ENCODE data around the gene TOR1AIP2. TPM values are rescaled to one million over a fixed set of nuclear protein-coding genes. Genes with fewer than 3 reads are reported as not detected.

Gene TOR1AIP2
- 28.9 and 29.6 TPM in 2 replicates for total RNA-seq (2014; rRNA removed)
- percentile 80 among the genes with signal in this experiment for Bru-seq, nascent RNA
- percentile 95 among the genes with signal in this experiment for BruChase-seq, experiment 1, labeled RNA remaining after a 6-hour chase
- BruChase-seq, experiment 2, labeled RNA remaining after a 2-hour chase, result percentile 88 among the genes with signal in this experiment
- long read RNA-seq, full-length matches to known transcripts, result 12 of 36 reads
- long read RNA-seq, partial matches to known transcripts, result 2 of 36 reads
- long read RNA-seq, other reads (novel, unspliced or antisense), result 22 of 36 reads

DNA sequence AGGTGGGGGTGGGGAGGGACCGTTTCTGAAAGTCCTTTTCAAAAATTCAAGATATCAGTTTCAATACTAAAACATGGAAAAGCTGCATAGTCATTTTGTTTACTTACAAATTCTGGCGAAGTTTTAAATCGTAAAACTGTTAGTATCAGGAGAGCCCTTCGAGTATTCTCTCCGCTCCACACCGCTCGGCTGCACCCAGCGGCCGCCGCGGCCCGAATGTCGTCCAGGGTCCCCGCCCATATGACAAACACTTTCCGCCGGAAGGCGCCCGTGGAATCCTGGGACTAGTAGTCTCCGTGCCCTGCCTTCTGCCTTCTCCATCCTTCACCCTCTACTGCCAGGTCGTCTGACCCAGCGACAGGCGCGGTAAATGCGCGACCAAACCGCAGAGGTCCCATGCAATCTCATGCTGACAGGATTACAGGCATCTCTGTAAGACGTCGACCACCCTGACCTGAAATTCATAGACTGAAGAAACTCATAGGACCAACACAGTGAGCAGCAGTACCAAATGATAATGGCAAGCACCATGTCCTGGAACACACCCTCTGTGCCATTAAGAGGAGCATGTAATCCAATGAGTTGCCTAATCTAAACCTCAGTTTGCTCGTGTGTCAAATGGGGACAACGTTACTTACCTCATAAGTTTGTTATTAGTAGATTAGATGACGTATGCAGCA is at the start of gene TOR1AIP2:
TSS of gene TOR1AIP2 (minus strand) at position 218 of the 680 bp plus-strand sequence. CDS start 25,138 bp downstream, outside the sequence.
- Histone ChIP-seq H3K4me2 (ENCODE audit: low read length) (peak within 1 kb of the TSS; percentile 93), H3K9ac (ENCODE audit: low read length) (peak within 1 kb of the TSS; percentile 83), H4K20me1 (ENCODE audit: low read length) (peaks cover 20% of the 10 kb centered on the region), H3F3A (ENCODE audit: low read length, unreplicated experiment) (no peaks in the 10 kb centered on the region), H3K27ac (ENCODE audit: low read length) (no peak within 1 kb of the TSS), H3K9me2 (replicated peaks; ENCODE audit: low read length) (no peaks in the 10 kb centered on the region), H3K9me3 (ENCODE audit: low read length) (no peaks in the 10 kb centered on the region), H3K27me3 (ENCODE audit: low read length) (no peaks in the 10 kb centered on the region), H3K4me1 (ENCODE audit: insufficient read depth, low read length) (peaks cover 21% of the 10 kb centered on the region), H3K36me3 (ENCODE audit: low read depth, low read length) (peaks cover 10% of the 10 kb centered on the region; the same call in 1 of the 2 replicates), H3K79me2 (ENCODE audit: low read length) (peaks cover 55% of the 10 kb centered on the region), H3K4me3 (ENCODE audit: low read length) (peak within 1 kb of the TSS; percentile 93), H2AFZ (ENCODE audit: low read length) (peak within 1 kb of the TSS; percentile 69)
- DNase-seq, result peak; percentile 75
- ATAC-seq, result peak; percentile 64
- intact Hi-C loops (cut with micrococcal nuclease), result no loop called here
- BruUV-seq (replicated peaks), result no TSS peak
- POLR2A ChIA-PET (ENCODE audit: unreplicated experiment), result interaction anchor here (0.6 kb wide), 1 partner anchor 26 kb away, joined by 5 read pairs; no protein-coding TSS in a partner anchor
- CTCF ChIA-PET, result no interaction called here
- TF ChIP-seq EZH2phosphoT487 (IDR thresholded peaks at IDR 0.05; ENCODE audit: borderline replicate concordance, low read length), result no peak
- TF ChIP-seq CTCF (conservative IDR thresholded peaks at IDR 0.05; ENCODE audit: low read depth, low read length), result no peak
- TF ChIP-seq EZH2 (IDR thresholded peaks at IDR 0.05; ENCODE audit: low read length, unreplicated experiment), result no peak

DNA sequence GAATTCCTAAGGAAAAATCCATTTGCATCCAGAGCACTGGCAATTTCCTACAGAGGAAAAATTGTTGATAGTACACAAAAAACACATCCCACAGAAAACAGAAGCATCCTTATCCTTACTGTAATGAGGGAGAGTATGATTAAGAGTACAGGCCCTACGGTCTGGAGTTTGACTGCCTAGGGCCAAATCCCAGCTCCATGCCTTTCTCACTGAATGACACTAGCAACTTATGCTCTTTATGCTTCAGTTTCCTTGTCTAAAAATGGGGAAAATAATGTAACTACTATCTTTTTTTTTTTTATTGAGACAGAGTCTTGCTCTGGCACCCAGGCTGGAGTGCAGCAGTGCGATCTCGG is 49.2 kb upstream of the TOR1AIP2 start:
- TF ChIP-seq EZH2 (IDR thresholded peaks at IDR 0.05; ENCODE audit: low read length, unreplicated experiment) (no peak), EZH2phosphoT487 (IDR thresholded peaks at IDR 0.05; ENCODE audit: borderline replicate concordance, low read length) (no peak), CTCF (conservative IDR thresholded peaks at IDR 0.05; ENCODE audit: low read depth, low read length) (no peak)
- Histone ChIP-seq H3K9ac (ENCODE audit: low read length) (no peak overlapping the region), H3K4me2 (ENCODE audit: low read length) (peak overlapping the region; percentile 31; the same call in 1 of the 2 replicates), H2AFZ (ENCODE audit: low read length) (no peak overlapping the region), H3K79me2 (ENCODE audit: low read length) (no peaks in the 10 kb centered on the region), H4K20me1 (ENCODE audit: low read length) (no peaks in the 10 kb centered on the region), H3K4me1 (ENCODE audit: insufficient read depth, low read length) (peaks cover 14% of the 10 kb centered on the region), H3K9me3 (ENCODE audit: low read length) (no peaks in the 10 kb centered on the region), H3F3A (ENCODE audit: low read length, unreplicated experiment) (no peaks in the 10 kb centered on the region), H3K27me3 (ENCODE audit: low read length) (no peaks in the 10 kb centered on the region), H3K27ac (ENCODE audit: low read length) (peak overlapping the region; percentile 45), H3K9me2 (replicated peaks; ENCODE audit: low read length) (no peaks in the 10 kb centered on the region), H3K36me3 (ENCODE audit: low read depth, low read length) (no peaks in the 10 kb centered on the region), H3K4me3 (ENCODE audit: low read length) (no peak overlapping the region)
- POLR2A ChIA-PET (ENCODE audit: unreplicated experiment), result no interaction called here
- TSS peak; percentile 52 for BruUV-seq (replicated peaks)
- intact Hi-C loops (cut with micrococcal nuclease), result loop anchor here (1.0 kb wide), 1 partner anchor 12 kb away; no protein-coding TSS in a partner anchor
- CTCF ChIA-PET, result interaction anchor here (0.7 kb wide), 1 partner anchor 59 kb away, joined by 6 read pairs; no protein-coding TSS in a partner anchor
- DNase-seq (no peak), ATAC-seq (no peak)
